ENCODE data around the gene ZNF454.

ZNF454 gene

DNA sequence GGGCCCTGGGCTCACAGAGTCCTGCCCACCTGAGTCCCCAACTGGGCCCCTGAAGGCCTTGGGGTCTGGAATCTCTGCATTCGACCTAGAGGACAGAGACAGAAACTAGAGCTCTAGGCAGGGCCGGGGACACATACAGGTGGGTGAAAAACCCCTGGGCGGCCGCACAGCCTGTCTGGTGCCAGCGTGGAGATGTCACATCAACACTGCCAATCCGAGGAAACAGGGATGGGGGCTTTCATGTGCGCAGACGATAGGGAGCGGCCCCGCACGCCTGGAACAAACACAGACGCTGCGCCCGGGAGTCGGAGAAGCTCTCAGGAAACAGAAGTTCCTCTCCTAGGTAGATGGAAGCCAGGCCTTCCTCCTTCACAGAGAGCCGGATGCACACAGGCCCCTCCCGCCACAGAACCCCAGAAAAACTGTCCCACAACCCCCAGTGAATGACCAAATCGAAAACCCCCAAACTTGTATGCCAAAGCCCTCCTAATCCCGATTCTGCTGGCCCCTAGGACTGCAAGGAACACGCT, 52.3 kb downstream of the ZNF454 start:
- DNase-seq (ENCODE audit: low read depth, low spot score) = no peak

DNA sequence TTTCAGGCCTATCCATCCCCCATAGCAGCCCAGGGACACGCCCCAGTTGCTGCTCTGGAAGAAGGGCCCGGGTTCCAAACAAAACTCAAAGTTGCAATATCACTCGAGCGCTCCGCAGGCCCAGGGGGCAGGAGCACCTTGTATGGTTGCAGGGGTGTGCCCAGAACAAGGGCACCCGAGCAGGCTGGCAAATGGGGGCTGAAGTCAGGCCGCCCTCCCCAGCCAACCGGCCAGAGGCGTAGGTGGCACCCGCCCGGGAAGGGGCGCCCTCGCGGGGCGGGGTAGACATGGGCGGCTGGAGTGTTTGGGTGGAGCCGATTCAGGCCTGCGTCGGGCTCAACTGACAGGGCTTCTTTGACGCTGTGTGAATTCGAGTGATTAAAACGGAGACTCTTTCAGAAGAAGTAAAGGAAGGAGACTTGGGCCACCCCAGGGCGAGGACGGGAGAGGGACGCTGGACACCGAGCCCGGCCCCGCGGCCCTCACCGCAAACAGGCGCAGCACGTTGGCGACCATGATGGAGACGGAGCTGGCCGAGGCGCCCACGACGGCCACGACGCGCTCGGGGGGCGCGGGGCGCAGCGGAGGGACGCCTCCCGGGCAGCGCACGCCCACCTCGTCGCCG, 53.1 kb downstream of the ZNF454 start:
- no peak for DNase-seq (ENCODE audit: low read depth, low spot score)

- DNase-seq (ENCODE audit: low read depth, low spot score) = no peak
These were observed 53.8 kb downstream of the ZNF454 start, which contains the start of gene GRM6 for GRCh38 chr5:178994580-178995340. Gene GRM6 (minus strand): TSS chr5:178995320. CDS start chr5:178994944, 376 bp downstream.

DNA sequence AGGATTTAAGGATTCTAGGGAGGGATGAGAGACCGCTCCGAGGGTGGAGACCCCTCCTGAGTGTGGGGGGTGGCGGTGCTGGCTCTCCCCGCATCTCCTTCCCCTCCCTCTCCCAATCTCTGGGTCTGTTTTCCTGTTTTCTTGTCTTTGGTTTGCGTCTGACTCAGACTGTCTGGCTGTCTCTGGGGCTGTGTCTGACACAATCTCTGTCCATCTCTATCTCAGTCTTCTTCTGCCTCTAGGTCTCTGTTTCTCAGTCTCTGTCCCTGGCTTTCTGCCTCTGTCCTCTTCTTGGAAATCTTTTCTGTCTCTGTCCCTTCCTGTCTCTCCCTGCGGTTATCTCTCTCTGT, 54.3 kb downstream of the ZNF454 start:
- DNase-seq (ENCODE audit: low read depth, low spot score) = no peak

DNA sequence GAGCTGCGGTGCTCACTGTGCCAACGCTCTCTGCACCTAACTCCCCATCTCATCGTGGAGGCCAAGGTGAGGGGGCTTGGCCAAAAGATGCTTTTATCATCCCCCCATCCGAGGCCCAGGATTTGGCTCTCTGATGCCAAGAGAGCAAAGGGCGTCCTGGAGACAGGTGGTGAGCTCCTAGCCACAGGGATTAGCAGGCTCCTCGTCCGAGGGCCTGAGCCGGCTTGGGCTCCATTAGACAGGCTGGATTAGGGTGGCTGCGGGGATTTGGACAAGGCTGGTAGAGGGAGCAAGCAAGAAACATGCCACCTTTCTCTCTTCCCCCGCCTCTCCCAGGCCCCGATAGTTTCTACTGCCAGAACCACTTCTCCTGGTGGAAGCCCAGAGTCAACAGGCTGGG, 55.2 kb downstream of the ZNF454 start:
- no peak for DNase-seq (ENCODE audit: low read depth, low spot score)

DNA sequence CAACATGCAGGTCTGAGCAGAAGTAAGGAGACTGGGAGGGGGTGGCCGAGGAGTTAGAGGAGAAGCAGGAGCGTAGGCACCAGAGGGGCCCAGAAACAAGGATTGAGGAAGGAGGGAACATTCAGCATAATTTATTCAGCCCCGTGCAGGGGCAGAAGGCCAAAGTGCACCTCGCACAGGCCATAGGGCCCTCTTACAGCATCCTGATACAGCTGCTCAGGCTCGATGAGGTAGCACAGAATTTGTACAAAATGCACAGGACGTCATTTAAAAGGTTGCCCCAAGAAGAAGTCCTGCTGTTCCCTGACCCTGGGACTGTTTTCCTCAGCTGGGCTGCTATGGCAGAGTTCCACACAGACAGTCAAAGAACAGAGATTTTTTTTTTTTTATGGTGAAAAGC, 56.2 kb downstream of the ZNF454 start:
- DNase-seq (ENCODE audit: low read depth, low spot score) = no peak

- no peak for DNase-seq (ENCODE audit: low read depth, low spot score)
These were observed 57.4 kb downstream of the ZNF454 start for GRCh38 chr5:178998441-178998840.

GRCh38 chr5:179006564-179006963, 65.6 kb downstream of the ZNF454 start:
- no peak for DNase-seq (ENCODE audit: low read depth, low spot score)

DNA sequence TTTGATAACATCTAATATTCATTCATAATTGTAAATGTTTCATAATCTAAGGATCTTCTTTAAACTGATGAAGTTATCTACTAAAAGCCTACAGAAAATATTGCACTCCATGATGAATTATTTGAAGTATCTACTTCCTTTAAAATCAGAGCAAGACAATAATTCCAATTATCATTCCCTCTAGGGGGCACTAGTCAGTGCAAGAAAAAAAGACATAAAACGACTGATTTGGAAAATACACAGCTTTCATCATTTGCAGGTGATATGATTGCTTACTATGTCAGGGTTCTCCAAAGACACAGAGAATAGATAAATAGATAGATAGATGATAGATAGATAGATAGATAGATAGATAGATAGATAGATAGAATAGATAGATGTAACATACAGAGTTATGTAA, 67.7 kb downstream of the ZNF454 start:
- DNase-seq (ENCODE audit: low read depth, low spot score) = no peak

Data from activated naive CD8-positive, alpha-beta T cell treated with anti-CD3 and anti-CD28 coated beads, Interleukin-2, amount 50 U/mL, for 16 hours (primary cell).